GM18868 (cell line): ENCODE data around the gene SLC8B1.

Experiments used
- ATAC-seq: cut with Tn5 transposase; IDR thresholded peaks from one replicate; pipeline ENCODE4 v1.9.1; 2021; ENCODE audit warnings: mild to moderate bottlenecking, moderate library complexity; ENCODE audit not compliant: unreplicated experiment

Gene SLC8B1

GRCh38 chr12:113248842-113249435, 86.0 kb downstream of the SLC8B1 start:
- no peak for ATAC-seq
